GM18861 (cell line): ENCODE data around the gene GRB14.
"Not testable (repeated sequence)": the region's sequence is repeated elsewhere in the genome, so short reads cannot be mapped to it uniquely, and the experiment has no call there.

Experiments
- ATAC-seq: cut with Tn5 transposase; IDR thresholded peaks from one replicate; pipeline ENCODE4 v1.9.1; 2021; ENCODE audit not compliant: unreplicated experiment

GRB14 gene

GRCh38 chr2:164620873-164621763 is at the start of gene GRB14:
Gene GRB14 (minus strand): TSS chr2:164621482. CDS start chr2:164621309, 173 bp downstream.
- no peak for ATAC-seq

GRCh38 chr2:164669291-164669690 is 48.0 kb upstream of the GRB14 start:
- ATAC-seq: no peak

GRCh38 chr2:164667566-164667965 is 46.3 kb upstream of the GRB14 start:
- no peak for ATAC-seq

- no peak for ATAC-seq
These were observed 42.8 kb upstream of the GRB14 start for GRCh38 chr2:164664070-164664469.

GRCh38 chr2:164662868-164663631 is 41.8 kb upstream of the GRB14 start:
- no peak for ATAC-seq

- ATAC-seq: no peak
These were observed 40.8 kb upstream of the GRB14 start for GRCh38 chr2:164662066-164662465.

- ATAC-seq: no peak
These were observed 40.1 kb upstream of the GRB14 start for GRCh38 chr2:164661349-164661748.

- no peak for ATAC-seq
These were observed 35.8 kb upstream of the GRB14 start for GRCh38 chr2:164657129-164657528.

GRCh38 chr2:164655750-164656149 is 34.5 kb upstream of the GRB14 start:
- no peak for ATAC-seq

- no peak for ATAC-seq
These were observed 34.1 kb upstream of the GRB14 start for GRCh38 chr2:164655336-164655735.

GRCh38 chr2:164651361-164651760 is 30.1 kb upstream of the GRB14 start:
- no peak for ATAC-seq

- ATAC-seq: no peak
These were observed 22.9 kb upstream of the GRB14 start for GRCh38 chr2:164644036-164644700.

- ATAC-seq: no peak
These were observed 21.8 kb upstream of the GRB14 start for GRCh38 chr2:164642946-164643555.

- no peak for ATAC-seq
These were observed 21.0 kb upstream of the GRB14 start for GRCh38 chr2:164642268-164642667.

- ATAC-seq: not testable (repeated sequence)
These were observed 7.0 kb upstream of the GRB14 start for GRCh38 chr2:164628319-164628718.

- ATAC-seq: no peak
These were observed 4.2 kb upstream of the GRB14 start for GRCh38 chr2:164625378-164625971.

GRCh38 chr2:164624316-164624715 is 3.0 kb upstream of the GRB14 start:
- ATAC-seq: no peak

- no peak for ATAC-seq
These were observed 1.2 kb upstream of the GRB14 start for GRCh38 chr2:164622338-164623106.

- no peak for ATAC-seq
These were observed 453 bp upstream of the GRB14 start for GRCh38 chr2:164621764-164622105.

GRCh38 chr2:164620457-164620856 is 825 bp downstream of the GRB14 start:
- ATAC-seq: no peak
